H9 (cell line): Measurements from ENCODE around the gene PBX4. TPM values are rescaled to one million over a fixed set of nuclear protein-coding genes. Genes with fewer than 3 reads are reported as not detected.

Experiments used
- DNase-seq: peaks from one replicate; pipeline ENCODE4 v3.0.0-alpha.2; 2017
- H2AFZ ChIP-seq: one replicate; pipeline ENCODE4 v1.6.1; 2013; ENCODE audit warnings: mild to moderate bottlenecking, low read length, control low read depth, moderate library complexity
- H2AK5ac ChIP-seq: 2 replicates; pipeline ENCODE4 v1.6.1; 2013; ENCODE audit warnings: low read length, control low read depth, mixed read lengths; ENCODE audit not compliant: insufficient read length
- H2BK120ac ChIP-seq: one replicate; pipeline ENCODE4 v1.6.1; 2013; ENCODE audit warnings: low read depth, mild to moderate bottlenecking, low read length, control low read depth, inconsistent platforms; ENCODE audit not compliant: poor library complexity, severe bottlenecking
- H2BK12ac ChIP-seq: 2 replicates; pipeline ENCODE4 v1.6.1; 2013; ENCODE audit warnings: low read length, control low read depth, mixed read lengths, low read depth; ENCODE audit not compliant: insufficient read length
- H2BK15ac ChIP-seq: 2 replicates; pipeline ENCODE4 v1.6.1; 2013; ENCODE audit warnings: low read depth, low read length, control low read depth
- H2BK20ac ChIP-seq: one replicate; pipeline ENCODE4 v1.6.1; 2013; ENCODE audit warnings: low read depth, mild to moderate bottlenecking, low read length, control low read depth, inconsistent platforms; ENCODE audit not compliant: poor library complexity, severe bottlenecking
- H2BK5ac ChIP-seq: 2 replicates; pipeline ENCODE4 v1.6.1; 2013; ENCODE audit warnings: low read length, control low read depth, mixed read lengths; ENCODE audit not compliant: insufficient read length
- H3K14ac ChIP-seq: 2 replicates; pipeline ENCODE4 v1.6.1; 2013; ENCODE audit warnings: low read length, control low read depth; ENCODE audit not compliant: insufficient read depth
- H3K18ac ChIP-seq: 2 replicates; pipeline ENCODE4 v1.6.1; 2013; ENCODE audit warnings: low read depth, mild to moderate bottlenecking, mixed read lengths, low read length, control low read depth; ENCODE audit not compliant: insufficient read length
- H3K23ac ChIP-seq: 2 replicates; pipeline ENCODE4 v1.6.1; 2013; ENCODE audit warnings: low read length, control low read depth, mixed read lengths, low read depth; ENCODE audit not compliant: insufficient read length
- H3K23me2 ChIP-seq: 2 replicates; pipeline ENCODE4 v1.6.1; 2013; ENCODE audit warnings: low read depth, mild to moderate bottlenecking, mixed read lengths, low read length, control low read depth; ENCODE audit not compliant: insufficient read length, poor library complexity, severe bottlenecking
- H3K27ac ChIP-seq: 2 replicates; pipeline ENCODE4 v1.5.1; 2013; ENCODE audit warnings: low read length, control low read depth, mixed read lengths, low read depth; ENCODE audit not compliant: insufficient read length
- H3K27me3 ChIP-seq: 2 replicates; pipeline ENCODE4 v1.6.1; 2013; ENCODE audit warnings: low read length, control low read depth, inconsistent platforms; ENCODE audit not compliant: insufficient read depth
- H3K4ac ChIP-seq: 2 replicates; pipeline ENCODE4 v1.6.1; 2013; ENCODE audit warnings: low read depth, mild to moderate bottlenecking, control low read depth, inconsistent platforms, low read length, moderate library complexity
- H3K4me1 ChIP-seq: 2 replicates; pipeline ENCODE4 v1.6.1; 2013; ENCODE audit warnings: low read length, control low read depth, inconsistent platforms; ENCODE audit not compliant: insufficient read depth
- H3K4me2 ChIP-seq: 2 replicates; pipeline ENCODE4 v1.6.1; 2013; ENCODE audit warnings: low read length, control low read depth, mixed read lengths; ENCODE audit not compliant: insufficient read length, insufficient read depth
- H3K56ac ChIP-seq: 2 replicates; pipeline ENCODE4 v1.6.1; 2013; ENCODE audit warnings: low read depth, mild to moderate bottlenecking, mixed read lengths, low read length, control low read depth; ENCODE audit not compliant: insufficient read length
- H3K79me1 ChIP-seq: 2 replicates; pipeline ENCODE4 v1.6.1; 2013; ENCODE audit warnings: low read depth, mild to moderate bottlenecking, moderate library complexity, low read length, control low read depth, inconsistent platforms; ENCODE audit not compliant: insufficient read depth, poor library complexity, severe bottlenecking
- H3K79me2 ChIP-seq: 2 replicates; pipeline ENCODE4 v1.6.1; 2013; ENCODE audit warnings: low read length, control low read depth, inconsistent platforms; ENCODE audit not compliant: insufficient read depth
- H3K9ac ChIP-seq: 2 replicates; pipeline ENCODE4 v1.6.1; 2013; ENCODE audit warnings: low read length, control low read depth, mixed read lengths; ENCODE audit not compliant: insufficient read length; ENCODE audit errors: extremely low read depth
- H3K9me3 ChIP-seq: one replicate; pipeline ENCODE4 v1.6.1; 2013; ENCODE audit warnings: low read depth, low read length, inconsistent platforms; ENCODE audit not compliant: control insufficient read depth
- H3T11ph ChIP-seq: one replicate; pipeline ENCODE4 v1.6.1; 2013; ENCODE audit warnings: mild to moderate bottlenecking, low read length, control low read depth, inconsistent platforms
- H4K20me1 ChIP-seq: one replicate; pipeline ENCODE4 v1.6.1; 2013; ENCODE audit not compliant: control insufficient read depth, insufficient read length, insufficient read depth
- H4K5ac ChIP-seq: 2 replicates; pipeline ENCODE4 v1.6.1; 2013; ENCODE audit warnings: low read depth, mild to moderate bottlenecking, mixed read lengths, low read length, control low read depth; ENCODE audit not compliant: insufficient read length
- H4K8ac ChIP-seq: replicated peaks from 2 replicates; pipeline ENCODE4 v1.6.1; 2013; ENCODE audit warnings: low read length, control low read depth, mixed read lengths, low read depth; ENCODE audit not compliant: insufficient read length
- H4K91ac ChIP-seq: 2 replicates; pipeline ENCODE4 v1.6.1; 2013; ENCODE audit warnings: low read depth, mild to moderate bottlenecking, moderate library complexity, mixed read lengths, low read length, control low read depth; ENCODE audit not compliant: insufficient read length
- H3K27ac Mint-ChIP-seq, 3 experiments: 2 replicates in 2 of 3; 3 replicates in 1 of 3; pipeline ENCODE4 v1.8.0; 2020 to 2021; ENCODE audit warnings: mixed read lengths in 3 of 3, mild to moderate bottlenecking in 1 of 3, moderate library complexity in 1 of 3
- H3K27me3 Mint-ChIP-seq: 2 replicates; pipeline ENCODE4 v1.8.0; 2021; ENCODE audit warnings: low read depth, mild to moderate bottlenecking, moderate library complexity, mixed read lengths
- H3K36me3 Mint-ChIP-seq, 3 experiments: 2 replicates in 2 of 3; 3 replicates in 1 of 3; pipeline ENCODE4 v1.8.0; 2020 to 2021; ENCODE audit warnings: low read depth in 3 of 3, mixed read lengths in 3 of 3; ENCODE audit not compliant: insufficient read depth in 1 of 3
- H3K4me1 Mint-ChIP-seq, 2 experiments: 2 replicates each; pipeline ENCODE4 v1.8.0; 2020; ENCODE audit warnings: mixed read lengths in 2 of 2
- H3K4me3 Mint-ChIP-seq, 2 experiments: 2 replicates in 1 of 2; 3 replicates in 1 of 2; pipeline ENCODE4 v1.8.0; 2020 to 2021; ENCODE audit warnings: mild to moderate bottlenecking in 2 of 2, mixed read lengths in 2 of 2, moderate library complexity in 1 of 2
- H3K9me3 Mint-ChIP-seq, 2 experiments: 2 replicates in 1 of 2; 3 replicates in 1 of 2; pipeline ENCODE4 v1.8.0; 2020; ENCODE audit warnings: mild to moderate bottlenecking in 2 of 2, mixed read lengths in 2 of 2, moderate library complexity in 1 of 2
- WGBS: extraction: QIAGEN DNeasy Blood & Tissue Kit; methylation state at CpG from one replicate; pipeline ENCODE4 v1.1.7; 2013; ENCODE audit warnings: missing lambda C conversion rate, low lambda C conversion rate, mixed read lengths; ENCODE audit not compliant: insufficient read length; ENCODE audit errors: extremely low coverage; 5-methylcytosine and 5-hydroxymethylcytosine counted together
- total RNA-seq: library from RNA; stranded (reverse); gene quantifications from 2 replicates; pipeline ENCODE4 v1.2.1, GENCODE V29; 2021
- TF ChIP-seq, protein P1 (sequence below): fragments of 200-600 bp; sonication (generic); conservative IDR thresholded peaks from 3 replicates; pipeline ENCODE4 v1.8.0; 2021; ENCODE audit warnings: antibody characterized with exemption, mild to moderate bottlenecking

The PBX4 gene
- total RNA-seq, 1 experiment from 2014 or later: 3.3 TPM

DNA sequence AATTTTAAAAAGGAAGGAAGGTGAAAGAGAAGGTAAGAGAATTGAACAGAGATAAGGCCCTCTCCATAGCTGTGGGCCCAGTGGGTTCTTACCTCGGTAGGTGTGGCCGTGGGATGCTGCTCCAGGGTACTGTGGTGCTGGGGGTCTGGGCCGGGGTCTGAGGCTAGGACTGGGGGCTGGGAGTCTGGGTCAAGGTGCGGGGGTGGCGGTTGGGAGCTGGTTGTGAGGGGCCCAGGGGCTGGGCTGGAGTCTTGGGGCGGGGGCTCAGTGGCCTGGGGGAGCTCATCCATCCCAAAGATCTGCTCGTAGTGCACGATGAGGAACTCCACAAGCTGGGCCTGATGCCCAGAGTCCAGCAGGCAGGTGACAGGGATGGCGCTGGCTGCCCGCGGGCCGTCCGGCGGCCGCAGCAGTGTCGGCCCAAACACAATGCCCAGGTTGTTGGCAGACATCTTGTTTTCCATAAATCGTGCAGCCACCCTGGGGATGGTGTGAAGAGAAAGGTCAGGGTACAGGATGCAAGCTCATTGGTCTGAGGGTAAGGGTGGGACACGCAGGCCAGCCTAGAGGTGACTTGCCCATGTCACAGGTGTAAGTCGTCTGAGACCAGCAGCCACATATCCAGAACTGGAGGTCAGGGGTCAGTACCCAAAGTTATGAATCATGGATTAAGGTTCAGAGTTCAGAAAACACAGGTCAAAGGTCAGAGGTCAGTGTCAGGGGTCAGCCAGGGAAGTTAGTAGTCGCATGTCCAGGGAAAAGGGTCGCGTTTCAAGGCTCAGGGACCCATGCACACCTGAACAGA, 15.4 kb upstream of the PBX4 start:
- Histone ChIP-seq H3K56ac (no peak overlapping the region), H4K20me1 (no peaks in the 10 kb centered on the region), H3K9me3 (no peaks in the 10 kb centered on the region), H2BK15ac (no peak overlapping the region), H2BK120ac (no peak overlapping the region), H3K23ac (no peak overlapping the region), H3K9ac (no peak overlapping the region), H2AK5ac (no peak overlapping the region), H3K79me2 (no peaks in the 10 kb centered on the region), H3K4me1 (no peaks in the 10 kb centered on the region), H3K18ac (no peak overlapping the region), H4K5ac (no peak overlapping the region), H4K91ac (no peak overlapping the region), H3K27ac (no peak overlapping the region), H4K8ac (no peak overlapping the region), H2BK20ac (no peak overlapping the region), H2BK12ac (no peak overlapping the region), H3T11ph (no peak overlapping the region), H3K79me1 (no peaks in the 10 kb centered on the region), H2AFZ (no peak overlapping the region), H2BK5ac (no peak overlapping the region), H3K23me2 (no peaks in the 10 kb centered on the region), H3K27me3 (no peaks in the 10 kb centered on the region), H3K4ac (no peak overlapping the region), H3K14ac (no peak overlapping the region), H3K4me2 (no peak overlapping the region)
- no peaks in the 10 kb centered on the region for H3K27me3 Mint-ChIP-seq
- H3K9me3 Mint-ChIP-seq: no peaks in the 10 kb centered on the region; a peak in 1 of 5 replicates
- peaks cover 9 to 39% (median 32%) of the 10 kb centered on the region in 3 experiments; a peak in 6 of 7 replicates for H3K36me3 Mint-ChIP-seq
- no peak for DNase-seq
- no peak overlapping the region; a peak in 1 of 7 replicates for H3K27ac Mint-ChIP-seq
- H3K4me3 Mint-ChIP-seq: no peak overlapping the region
- peaks cover under 1 to 5% of the 10 kb centered on the region in 2 experiments for H3K4me1 Mint-ChIP-seq
- WGBS: no CpG with 5 or more reads among the region's 22 CpGs
- TF ChIP-seq, protein P1, sequence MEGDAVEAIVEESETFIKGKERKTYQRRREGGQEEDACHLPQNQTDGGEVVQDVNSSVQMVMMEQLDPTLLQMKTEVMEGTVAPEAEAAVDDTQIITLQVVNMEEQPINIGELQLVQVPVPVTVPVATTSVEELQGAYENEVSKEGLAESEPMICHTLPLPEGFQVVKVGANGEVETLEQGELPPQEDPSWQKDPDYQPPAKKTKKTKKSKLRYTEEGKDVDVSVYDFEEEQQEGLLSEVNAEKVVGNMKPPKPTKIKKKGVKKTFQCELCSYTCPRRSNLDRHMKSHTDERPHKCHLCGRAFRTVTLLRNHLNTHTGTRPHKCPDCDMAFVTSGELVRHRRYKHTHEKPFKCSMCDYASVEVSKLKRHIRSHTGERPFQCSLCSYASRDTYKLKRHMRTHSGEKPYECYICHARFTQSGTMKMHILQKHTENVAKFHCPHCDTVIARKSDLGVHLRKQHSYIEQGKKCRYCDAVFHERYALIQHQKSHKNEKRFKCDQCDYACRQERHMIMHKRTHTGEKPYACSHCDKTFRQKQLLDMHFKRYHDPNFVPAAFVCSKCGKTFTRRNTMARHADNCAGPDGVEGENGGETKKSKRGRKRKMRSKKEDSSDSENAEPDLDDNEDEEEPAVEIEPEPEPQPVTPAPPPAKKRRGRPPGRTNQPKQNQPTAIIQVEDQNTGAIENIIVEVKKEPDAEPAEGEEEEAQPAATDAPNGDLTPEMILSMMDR: no peak
